CD4-positive, alpha-beta T cell treated with Interleukin-12 subunit alpha and Interleukin-12 subunit beta, for 1 hour (primary cell): ENCODE results near the gene PRR19.
A peak's percentile ranks its signal among the peaks of the same experiment; 100 is the strongest.
"Not testable (repeated sequence)": the region's sequence is repeated elsewhere in the genome, so short reads cannot be mapped to it uniquely, and the experiment has no call there.

Experiments
- DNase-seq: peaks from one replicate; pipeline ENCODE4 v3.0.0-alpha.2; 2020

PRR19 gene

GRCh38 chr19:42328854-42329253, 26.9 kb downstream of the PRR19 start:
- DNase-seq, result no peak

GRCh38 chr19:42330241-42330711, 28.3 kb downstream of the PRR19 start:
- DNase-seq, result no peak

- DNase-seq, result not testable (repeated sequence)
These were observed 29.4 kb downstream of the PRR19 start for GRCh38 chr19:42331333-42331732.

- no peak for DNase-seq
These were observed 30.1 kb downstream of the PRR19 start for GRCh38 chr19:42332059-42332458.

GRCh38 chr19:42333018-42333417, 31.1 kb downstream of the PRR19 start:
- no peak for DNase-seq

GRCh38 chr19:42333975-42334696, 32.2 kb downstream of the PRR19 start:
- DNase-seq, result no peak

- DNase-seq, result no peak
These were observed 32.9 kb downstream of the PRR19 start for GRCh38 chr19:42334697-42335373.

GRCh38 chr19:42335374-42335936, 33.5 kb downstream of the PRR19 start:
- no peak for DNase-seq

GRCh38 chr19:42335971-42336370, 34.0 kb downstream of the PRR19 start:
- no peak for DNase-seq

- DNase-seq, result not testable (repeated sequence)
These were observed 37.4 kb downstream of the PRR19 start for GRCh38 chr19:42339126-42339860.

- not testable (repeated sequence) for DNase-seq
These were observed 38.0 kb downstream of the PRR19 start for GRCh38 chr19:42339922-42340321.

- no peak for DNase-seq
These were observed 41.6 kb downstream of the PRR19 start for GRCh38 chr19:42343344-42344110.

GRCh38 chr19:42344336-42344893, 42.5 kb downstream of the PRR19 start:
- no peak for DNase-seq

- DNase-seq, result no peak
These were observed 43.4 kb downstream of the PRR19 start for GRCh38 chr19:42345191-42345812.

- no peak for DNase-seq
These were observed 46.3 kb downstream of the PRR19 start for GRCh38 chr19:42348211-42348610.

GRCh38 chr19:42349378-42350107, 47.6 kb downstream of the PRR19 start:
- no peak for DNase-seq

- DNase-seq, result no peak
These were observed 48.5 kb downstream of the PRR19 start for GRCh38 chr19:42350417-42350816.

GRCh38 chr19:42351079-42351735, 49.3 kb downstream of the PRR19 start:
- DNase-seq, result no peak

- DNase-seq, result peak; percentile 20
These were observed 50.6 kb downstream of the PRR19 start for GRCh38 chr19:42352301-42353259.
